K562 (cell line): ENCODE measurements around the gene PRR36.

Experiments
- CHD1 ChIP-seq: fragments of 200-600 bp; sonication (generic); IDR thresholded peaks from one replicate; pipeline ENCODE4 v1.6.1; 2012; ENCODE audit warnings: mild to moderate bottlenecking, moderate library complexity, low read length, inconsistent platforms
- FOXP4 ChIP-seq: sonication (generic); formaldehyde crosslinking; IDR thresholded peaks from 2 replicates; pipeline ENCODE4 v1.8.0; 2022; ENCODE audit warnings: mild to moderate bottlenecking, missing genetic modification reagents, borderline replicate concordance
- HMBOX1 ChIP-seq: sonication (generic); IDR thresholded peaks from 2 replicates; pipeline ENCODE4 v1.6.1; 2016
- SIN3A ChIP-seq, 2 experiments: fragments of 150-350 bp in 1 of 2; IDR thresholded peaks; 2 replicates each; pipeline ENCODE4 v1.6.1; 2011 to 2016; ENCODE audit warnings: borderline replicate concordance in 2 of 2, low read depth in 2 of 2, low read length in 2 of 2, mild to moderate bottlenecking in 2 of 2, moderate library complexity in 2 of 2; ENCODE audit not compliant: control insufficient read depth in 1 of 2
- TAF1 ChIP-seq: IDR thresholded peaks from 2 replicates; pipeline ENCODE4 v1.6.1; 2011; ENCODE audit warnings: mild to moderate bottlenecking, low read length, moderate library complexity; ENCODE audit not compliant: insufficient read depth, control insufficient read depth, severe bottlenecking; ENCODE audit errors: extremely low read depth
- ZNF274 ChIP-seq: IDR thresholded peaks from 2 replicates; pipeline ENCODE4 v1.6.1; 2011; ENCODE audit warnings: low read depth, mild to moderate bottlenecking, low read length, moderate library complexity, borderline replicate concordance
- TF ChIP-seq, protein P1 (sequence below): sonication (generic); formaldehyde crosslinking; IDR thresholded peaks from 2 replicates; pipeline ENCODE4 v1.8.0; 2022; ENCODE audit warnings: mild to moderate bottlenecking, missing genetic modification reagents
- TF ChIP-seq, protein P2 (sequence below), 3 experiments: IDR thresholded peaks in 2 of 3; conservative IDR thresholded peaks in 1 of 3; 2 replicates each; pipeline ENCODE4 v1.5.1; 2011 to 2012; ENCODE audit warnings: low read length in 3 of 3, mild to moderate bottlenecking in 3 of 3, control low read depth in 2 of 3, improper control_type of control experiment in 1 of 3, inconsistent platforms in 1 of 3, low read depth in 1 of 3, mixed read lengths in 1 of 3, moderate library complexity in 1 of 3; ENCODE audit not compliant: insufficient read depth in 2 of 3

- TF ChIP-seq, protein P1, sequence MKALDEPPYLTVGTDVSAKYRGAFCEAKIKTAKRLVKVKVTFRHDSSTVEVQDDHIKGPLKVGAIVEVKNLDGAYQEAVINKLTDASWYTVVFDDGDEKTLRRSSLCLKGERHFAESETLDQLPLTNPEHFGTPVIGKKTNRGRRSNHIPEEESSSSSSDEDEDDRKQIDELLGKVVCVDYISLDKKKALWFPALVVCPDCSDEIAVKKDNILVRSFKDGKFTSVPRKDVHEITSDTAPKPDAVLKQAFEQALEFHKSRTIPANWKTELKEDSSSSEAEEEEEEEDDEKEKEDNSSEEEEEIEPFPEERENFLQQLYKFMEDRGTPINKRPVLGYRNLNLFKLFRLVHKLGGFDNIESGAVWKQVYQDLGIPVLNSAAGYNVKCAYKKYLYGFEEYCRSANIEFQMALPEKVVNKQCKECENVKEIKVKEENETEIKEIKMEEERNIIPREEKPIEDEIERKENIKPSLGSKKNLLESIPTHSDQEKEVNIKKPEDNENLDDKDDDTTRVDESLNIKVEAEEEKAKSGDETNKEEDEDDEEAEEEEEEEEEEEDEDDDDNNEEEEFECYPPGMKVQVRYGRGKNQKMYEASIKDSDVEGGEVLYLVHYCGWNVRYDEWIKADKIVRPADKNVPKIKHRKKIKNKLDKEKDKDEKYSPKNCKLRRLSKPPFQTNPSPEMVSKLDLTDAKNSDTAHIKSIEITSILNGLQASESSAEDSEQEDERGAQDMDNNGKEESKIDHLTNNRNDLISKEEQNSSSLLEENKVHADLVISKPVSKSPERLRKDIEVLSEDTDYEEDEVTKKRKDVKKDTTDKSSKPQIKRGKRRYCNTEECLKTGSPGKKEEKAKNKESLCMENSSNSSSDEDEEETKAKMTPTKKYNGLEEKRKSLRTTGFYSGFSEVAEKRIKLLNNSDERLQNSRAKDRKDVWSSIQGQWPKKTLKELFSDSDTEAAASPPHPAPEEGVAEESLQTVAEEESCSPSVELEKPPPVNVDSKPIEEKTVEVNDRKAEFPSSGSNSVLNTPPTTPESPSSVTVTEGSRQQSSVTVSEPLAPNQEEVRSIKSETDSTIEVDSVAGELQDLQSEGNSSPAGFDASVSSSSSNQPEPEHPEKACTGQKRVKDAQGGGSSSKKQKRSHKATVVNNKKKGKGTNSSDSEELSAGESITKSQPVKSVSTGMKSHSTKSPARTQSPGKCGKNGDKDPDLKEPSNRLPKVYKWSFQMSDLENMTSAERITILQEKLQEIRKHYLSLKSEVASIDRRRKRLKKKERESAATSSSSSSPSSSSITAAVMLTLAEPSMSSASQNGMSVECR (CRISPR knock-in tag), result no peak
- TF ChIP-seq SIN3A (IDR thresholded peaks at IDR 0.05; ENCODE audit: borderline replicate concordance in 2 of 2, control insufficient read depth in 1 of 2, low read depth in 2 of 2, low read length in 2 of 2), result no peak
- TF ChIP-seq, protein P2, sequence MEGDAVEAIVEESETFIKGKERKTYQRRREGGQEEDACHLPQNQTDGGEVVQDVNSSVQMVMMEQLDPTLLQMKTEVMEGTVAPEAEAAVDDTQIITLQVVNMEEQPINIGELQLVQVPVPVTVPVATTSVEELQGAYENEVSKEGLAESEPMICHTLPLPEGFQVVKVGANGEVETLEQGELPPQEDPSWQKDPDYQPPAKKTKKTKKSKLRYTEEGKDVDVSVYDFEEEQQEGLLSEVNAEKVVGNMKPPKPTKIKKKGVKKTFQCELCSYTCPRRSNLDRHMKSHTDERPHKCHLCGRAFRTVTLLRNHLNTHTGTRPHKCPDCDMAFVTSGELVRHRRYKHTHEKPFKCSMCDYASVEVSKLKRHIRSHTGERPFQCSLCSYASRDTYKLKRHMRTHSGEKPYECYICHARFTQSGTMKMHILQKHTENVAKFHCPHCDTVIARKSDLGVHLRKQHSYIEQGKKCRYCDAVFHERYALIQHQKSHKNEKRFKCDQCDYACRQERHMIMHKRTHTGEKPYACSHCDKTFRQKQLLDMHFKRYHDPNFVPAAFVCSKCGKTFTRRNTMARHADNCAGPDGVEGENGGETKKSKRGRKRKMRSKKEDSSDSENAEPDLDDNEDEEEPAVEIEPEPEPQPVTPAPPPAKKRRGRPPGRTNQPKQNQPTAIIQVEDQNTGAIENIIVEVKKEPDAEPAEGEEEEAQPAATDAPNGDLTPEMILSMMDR (IDR thresholded peaks at IDR 0.05 in 2 of 3, conservative IDR thresholded peaks at IDR 0.05 in 1 of 3; ENCODE audit: insufficient read depth in 2 of 3, low read depth in 1 of 3, low read length in 3 of 3), result no peak
- TF ChIP-seq FOXP4 (CRISPR knock-in tag), result no peak
- no peak for TF ChIP-seq TAF1
- TF ChIP-seq HMBOX1, result no peak
- TF ChIP-seq CHD1, result no peak
- TF ChIP-seq ZNF274, result no peak
These were observed 13.2 kb downstream of the PRR36 start for GRCh38 chr19:7860714-7861618.
